GM11168 (cell line): ENCODE measurements around the gene OR5L2.
"Not testable (repeated sequence)": the region's sequence is repeated elsewhere in the genome, so short reads cannot be mapped to it uniquely, and the experiment has no call there.

Experiments
- in situ Hi-C: fragments of 300-500 bp; cut with MboI; formaldehyde crosslinking; loops from one replicate; pipeline ENCODE4 v1.12.0; 2022; ENCODE audit warnings: low sequenced_read_pairs; ENCODE audit not compliant: unreplicated experiment

OR5L2 gene

GRCh38 chr11:55826919-55827318 lies at the start of gene OR5L2:
TSS of gene OR5L2 (plus strand) at chr11:55827219. CDS start at chr11:55827219, 0 bp downstream.
- in situ Hi-C loops, result no loop called here

GRCh38 chr11:55791606-55792005 lies 35.4 kb upstream of the OR5L2 start:
- in situ Hi-C loops, result no loop called here

DNA sequence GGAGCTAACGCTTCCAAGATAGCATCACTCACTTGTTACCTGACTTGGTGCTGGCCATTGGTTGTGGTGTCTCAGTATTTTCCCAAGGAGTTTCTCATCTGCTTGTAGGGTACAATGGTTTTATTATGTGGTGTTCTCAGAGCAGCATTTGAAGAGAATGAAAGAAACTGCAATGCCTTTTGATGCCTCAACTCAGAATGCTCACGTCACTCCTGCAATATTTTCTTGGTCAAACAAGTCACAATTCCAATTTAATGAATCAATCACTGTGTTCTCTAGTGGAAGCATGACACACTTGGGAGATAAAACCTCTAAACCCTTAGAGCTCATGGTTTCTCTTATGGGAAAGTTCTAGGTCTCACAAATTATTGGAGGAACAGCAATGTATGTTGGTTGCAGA lies 33.7 kb upstream of the OR5L2 start:
- in situ Hi-C loops, result no loop called here

DNA sequence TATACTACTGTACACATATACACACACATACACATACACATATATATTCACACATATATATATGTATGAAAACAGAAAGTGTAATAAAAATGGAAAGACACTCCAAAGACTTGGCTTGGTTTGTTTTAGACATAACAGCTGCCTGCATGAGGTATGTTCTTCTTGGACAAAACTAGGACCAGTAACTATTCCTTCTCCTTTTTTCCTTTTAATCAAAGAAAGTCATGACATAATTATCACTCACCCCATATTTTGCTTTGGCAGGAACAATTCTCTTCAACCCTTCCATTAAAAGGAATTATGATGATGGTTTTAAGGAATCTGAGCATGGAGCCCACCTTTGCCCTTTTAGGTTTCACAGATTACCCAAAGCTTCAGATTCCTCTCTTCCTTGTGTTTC lies 31.8 kb upstream of the OR5L2 start, which contains the start of gene OR5D14:
Gene OR5D14 (plus strand): TSS at position 301 of the 400 bp plus-strand sequence. CDS start 0 bp downstream, at position 301.
- in situ Hi-C loops, result no loop called here

- in situ Hi-C loops, result no loop called here
These were observed 20.8 kb upstream of the OR5L2 start for GRCh38 chr11:55806248-55806647.

DNA sequence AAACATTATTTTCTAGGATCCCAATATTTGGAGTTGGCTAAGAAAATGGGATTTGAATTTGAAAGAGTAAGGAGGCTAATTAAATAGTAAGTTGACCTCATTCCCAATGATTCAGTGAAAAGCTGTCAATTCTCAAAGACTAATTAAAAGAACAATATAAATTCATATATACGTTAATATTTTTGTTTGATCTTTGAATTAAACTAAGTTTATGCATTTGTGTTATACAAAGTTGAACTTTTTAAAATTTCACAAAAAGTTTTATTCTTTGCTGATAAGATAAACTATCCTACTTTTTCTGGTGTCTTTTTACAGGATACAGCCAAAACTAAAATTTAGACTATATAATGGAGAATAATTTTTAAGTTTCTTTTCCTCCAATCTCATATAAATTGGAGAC lies 16.0 kb upstream of the OR5L2 start, which contains the start of gene OR5L1:
Gene OR5L1 (plus strand): TSS at position 301 of the 400 bp plus-strand sequence. CDS start 100 bp downstream, outside the sequence.
- in situ Hi-C loops, result no loop called here

DNA sequence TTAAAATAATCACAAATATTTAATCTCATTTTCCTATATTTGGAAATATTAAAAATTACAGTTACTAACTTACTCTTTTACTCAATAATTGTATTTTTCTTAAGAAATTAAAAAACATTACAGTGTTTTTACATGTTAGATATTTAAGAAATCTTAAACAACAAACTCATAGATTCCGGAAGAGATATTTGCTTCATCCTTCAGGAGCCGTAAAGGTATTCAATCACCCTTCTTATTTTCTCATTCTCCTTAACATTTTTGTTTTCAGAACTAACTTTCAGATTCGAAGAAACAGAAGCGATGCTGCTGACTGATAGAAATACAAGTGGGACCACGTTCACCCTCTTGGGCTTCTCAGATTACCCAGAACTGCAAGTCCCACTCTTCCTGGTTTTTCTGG lies 7.7 kb upstream of the OR5L2 start, which contains the start of gene OR5D18:
Gene OR5D18 (plus strand): TSS at position 301 of the 400 bp plus-strand sequence. CDS start 0 bp downstream, at position 301.
- in situ Hi-C loops, result no loop called here

DNA sequence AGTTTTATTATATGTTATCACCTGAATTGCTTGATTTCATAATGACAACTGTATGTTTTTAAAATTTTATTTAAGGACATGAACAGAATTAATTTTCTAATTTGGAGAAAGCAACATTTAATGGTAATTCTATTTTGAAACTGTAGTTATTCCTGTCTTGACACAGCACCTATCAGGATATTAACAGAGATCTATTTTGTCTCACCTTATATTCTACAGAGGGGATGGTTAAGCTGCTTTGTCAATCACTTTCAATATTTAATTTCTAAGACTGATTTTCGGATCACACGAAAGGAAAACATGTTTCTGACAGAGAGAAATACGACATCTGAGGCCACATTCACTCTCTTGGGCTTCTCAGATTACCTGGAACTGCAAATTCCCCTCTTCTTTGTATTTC lies 11.4 kb downstream of the OR5L2 start, which contains the start of gene OR5D16:
Gene OR5D16 (plus strand): TSS at position 301 of the 400 bp plus-strand sequence. CDS start 0 bp downstream, at position 301.
- in situ Hi-C loops, result no loop called here

- in situ Hi-C loops, result no loop called here
These were observed 20.4 kb downstream of the OR5L2 start for GRCh38 chr11:55847453-55847852.

DNA sequence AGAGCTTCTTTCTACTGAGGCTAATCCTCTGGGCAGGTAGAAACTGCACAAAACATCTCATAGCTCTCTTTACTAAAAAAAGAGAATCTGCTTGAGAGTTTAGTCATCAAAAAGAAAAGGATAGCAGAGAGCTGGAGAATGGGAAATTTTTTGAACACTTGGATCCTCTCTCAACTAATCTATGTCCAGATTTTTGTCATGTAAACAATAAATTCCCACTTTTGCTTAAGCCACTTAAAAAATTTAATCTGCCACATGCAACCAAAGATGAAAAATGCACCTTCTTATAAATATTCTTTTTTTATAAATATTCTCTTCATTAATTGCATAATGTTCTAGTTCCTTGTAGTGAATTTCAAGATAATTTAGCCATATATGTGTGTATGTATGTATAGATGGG lies 22.0 kb downstream of the OR5L2 start:
- in situ Hi-C loops, result no loop called here

DNA sequence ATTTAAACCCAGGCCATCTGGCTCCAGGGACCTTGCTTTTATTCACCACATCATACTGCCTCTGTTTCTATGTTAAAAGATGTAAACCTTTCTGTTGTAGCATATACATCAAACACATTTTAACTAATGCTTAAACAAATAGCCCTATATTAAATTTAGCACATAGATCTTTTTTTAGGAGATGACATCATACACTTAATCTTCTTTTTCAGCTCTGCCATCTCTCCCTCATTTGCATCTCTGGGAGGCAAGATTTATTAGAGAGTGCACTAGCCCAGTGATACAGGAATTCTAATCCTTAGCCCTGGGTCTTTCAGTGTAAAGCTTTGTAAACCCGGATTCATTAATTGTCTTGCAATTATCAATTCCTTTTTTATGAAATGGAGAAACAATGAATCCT lies 25.1 kb downstream of the OR5L2 start:
- in situ Hi-C loops, result no loop called here

- in situ Hi-C loops, result no loop called here
These were observed 27.7 kb downstream of the OR5L2 start for GRCh38 chr11:55854704-55855103.

DNA sequence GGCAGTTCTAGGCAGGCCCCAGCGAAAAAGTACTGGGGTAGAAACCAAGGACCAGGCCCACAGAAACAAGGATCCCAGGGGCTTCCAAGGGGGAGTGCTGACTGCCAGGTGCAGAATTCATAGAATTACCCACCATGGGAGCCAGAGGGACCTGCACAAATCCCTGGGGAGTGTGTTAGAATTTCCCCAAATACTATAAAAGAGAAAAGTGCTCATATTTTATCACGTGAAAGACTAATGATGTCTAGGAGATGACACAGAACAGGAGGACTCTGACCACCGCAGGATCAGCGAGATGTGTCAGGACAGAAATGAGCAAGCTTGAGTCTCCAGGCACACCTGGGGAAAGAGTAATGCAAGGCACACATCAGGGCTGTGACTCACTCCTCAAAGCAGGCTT lies 40.3 kb downstream of the OR5L2 start:
- in situ Hi-C loops, result not testable (repeated sequence)

DNA sequence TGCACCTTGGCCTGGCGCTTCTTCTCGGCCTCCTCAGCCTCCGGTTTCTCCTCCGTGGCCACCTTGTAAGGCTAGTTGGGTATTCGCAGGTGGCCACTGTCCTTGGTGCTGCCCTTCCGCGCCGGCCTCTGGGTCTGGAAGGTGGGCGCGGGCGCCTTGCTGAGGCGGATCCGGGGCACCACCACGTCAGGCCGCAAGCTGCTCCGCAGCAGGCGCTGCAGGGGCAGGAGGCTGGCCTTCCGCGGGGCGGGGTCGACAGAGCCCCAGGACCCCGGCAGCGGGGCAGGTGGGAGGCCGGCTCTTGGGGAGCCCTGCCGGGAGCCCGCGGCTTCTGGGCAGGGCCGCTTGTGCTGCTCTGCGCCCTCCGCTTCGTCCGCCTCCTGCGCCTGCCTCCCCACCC lies 45.7 kb downstream of the OR5L2 start:
- in situ Hi-C loops, result not testable (repeated sequence)

GRCh38 chr11:55873146-55873545 lies 46.1 kb downstream of the OR5L2 start:
- in situ Hi-C loops, result not testable (repeated sequence)
